Measurements from ENCODE around the gene CHAMP1.

DNA sequence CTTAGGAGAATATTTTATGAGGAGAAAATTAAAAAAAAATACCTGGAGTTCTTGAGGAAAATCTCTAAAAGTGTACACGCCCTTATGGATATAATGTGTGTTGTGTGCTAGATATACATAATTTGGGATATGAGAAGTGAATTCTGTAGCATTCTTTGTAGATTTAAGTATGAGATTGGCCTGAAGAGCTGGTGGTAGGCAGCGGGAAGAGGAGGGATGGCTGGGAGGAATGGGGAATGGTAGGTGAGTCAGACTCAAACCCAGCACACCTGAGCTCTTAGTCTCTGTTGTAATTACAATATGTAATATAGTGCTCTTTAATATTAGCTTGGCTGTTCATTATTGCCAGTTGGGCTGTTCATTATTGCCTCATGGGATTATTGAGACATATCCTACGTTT is 7.0 kb downstream of the CHAMP1 start:
- TF ChIP-seq POLR2A (IDR thresholded peaks at IDR 0.05; ENCODE audit: low read depth, low read length): no peak
- no peak for TF ChIP-seq POLR2AphosphoS5 (IDR thresholded peaks at IDR 0.05; ENCODE audit: low read depth, low read length)

All from GM12892 (cell line).